Mesendoderm (in vitro differentiated cells): Measurements from ENCODE around the gene POP7.

Experiments used
- DNase-seq: peaks from one replicate; pipeline ENCODE4 v3.0.0; 2013
- H2AK5ac ChIP-seq: 2 replicates; pipeline ENCODE4 v1.6.1; 2013; ENCODE audit warnings: low read length, inconsistent platforms
- H2BK120ac ChIP-seq: 2 replicates; pipeline ENCODE4 v1.6.1; 2013; ENCODE audit warnings: low read depth, mild to moderate bottlenecking, low read length, moderate library complexity, mixed read lengths
- H2BK15ac ChIP-seq: replicated peaks from 2 replicates; pipeline ENCODE4 v1.6.1; 2013; ENCODE audit warnings: low read depth, mild to moderate bottlenecking, moderate library complexity
- H2BK5ac ChIP-seq: 2 replicates; pipeline ENCODE4 v1.6.1; 2013; ENCODE audit warnings: low read length, inconsistent platforms
- H3K18ac ChIP-seq: 2 replicates; pipeline ENCODE4 v1.6.1; 2013; ENCODE audit warnings: mild to moderate bottlenecking, low read length, mixed read lengths
- H3K23ac ChIP-seq: one replicate; pipeline ENCODE4 v1.6.1; 2013; ENCODE audit warnings: low read length
- H3K27ac ChIP-seq: 2 replicates; pipeline ENCODE4 v1.5.1; 2013; ENCODE audit warnings: low read depth, mild to moderate bottlenecking, inconsistent platforms, low read length, moderate library complexity
- H3K27me3 ChIP-seq: 2 replicates; pipeline ENCODE4 v1.6.1; 2013; ENCODE audit warnings: low read length, control low read depth, mild to moderate bottlenecking, inconsistent platforms; ENCODE audit not compliant: insufficient read depth, poor library complexity
- H3K36me3 ChIP-seq: 2 replicates; pipeline ENCODE4 v1.6.1; 2013; ENCODE audit warnings: low read length, inconsistent platforms; ENCODE audit not compliant: control insufficient read depth, insufficient read depth
- H3K4ac ChIP-seq: one replicate; pipeline ENCODE4 v1.6.1; 2013; ENCODE audit warnings: low read depth, mild to moderate bottlenecking, low read length, moderate library complexity
- H3K4me1 ChIP-seq: 2 replicates; pipeline ENCODE4 v1.6.1; 2013; ENCODE audit warnings: low read depth, low read length, inconsistent platforms; ENCODE audit not compliant: control insufficient read depth
- H3K4me2 ChIP-seq: 2 replicates; pipeline ENCODE4 v1.6.1; 2013; ENCODE audit warnings: low read length
- H3K4me3 ChIP-seq: 2 replicates; pipeline ENCODE4 v1.5.1; 2013; ENCODE audit warnings: mild to moderate bottlenecking, low read length
- H3K56ac ChIP-seq: one replicate; pipeline ENCODE4 v1.6.1; 2013; ENCODE audit warnings: low read length
- H3K79me1 ChIP-seq: 2 replicates; pipeline ENCODE4 v1.6.1; 2013; ENCODE audit warnings: low read length, inconsistent platforms
- H3K79me2 ChIP-seq: 2 replicates; pipeline ENCODE4 v1.6.1; 2013; ENCODE audit warnings: mild to moderate bottlenecking, low read length; ENCODE audit not compliant: control insufficient read depth, insufficient read depth
- H3K9ac ChIP-seq: 2 replicates; pipeline ENCODE4 v1.6.1; 2013; ENCODE audit warnings: low read length, inconsistent platforms
- H4K5ac ChIP-seq: one replicate; pipeline ENCODE4 v1.6.1; 2013; ENCODE audit warnings: low read length
- H4K8ac ChIP-seq: one replicate; pipeline ENCODE4 v1.6.1; 2013; ENCODE audit warnings: low read depth, mild to moderate bottlenecking, control low read depth, low read length, moderate library complexity
- WGBS: extraction: QIAGEN DNeasy Blood & Tissue Kit; methylation state at CpG from one replicate; pipeline ENCODE4 v1.1.7; 2013; ENCODE audit warnings: low lambda C conversion rate, missing lambda C conversion rate; ENCODE audit not compliant: insufficient coverage; ENCODE audit errors: extremely low coverage; 5-methylcytosine and 5-hydroxymethylcytosine counted together

Gene POP7

GRCh38 chr7:100685631-100686145 is 20.2 kb upstream of the POP7 start:
- DNase-seq = no peak
- H3K4ac ChIP-seq = no peak overlapping the region
- H3K4me1 ChIP-seq = no peaks in the 10 kb centered on the region
- H2BK15ac ChIP-seq = no peak overlapping the region
- H3K4me2 ChIP-seq = no peak overlapping the region
- no peak overlapping the region for H3K9ac ChIP-seq
- H3K36me3 ChIP-seq = peaks cover 15% of the 10 kb centered on the region
- no peak overlapping the region for H2BK5ac ChIP-seq
- no peak overlapping the region for H3K18ac ChIP-seq
- no peak overlapping the region for H4K5ac ChIP-seq
- no CpG with 5 or more reads among the region's 17 CpGs for WGBS
- no peak overlapping the region for H2BK120ac ChIP-seq
- H3K79me2 ChIP-seq = peaks cover 19% of the 10 kb centered on the region
- no peak overlapping the region for H3K4me3 ChIP-seq
- peaks cover 11% of the 10 kb centered on the region for H3K79me1 ChIP-seq
- no peak overlapping the region for H3K23ac ChIP-seq
- no peak overlapping the region for H3K56ac ChIP-seq
- no peak overlapping the region for H2AK5ac ChIP-seq
- no peak overlapping the region for H3K27ac ChIP-seq
- H4K8ac ChIP-seq = no peak overlapping the region
- no peaks in the 10 kb centered on the region for H3K27me3 ChIP-seq

GRCh38 chr7:100686201-100686821 is 19.6 kb upstream of the POP7 start:
- Histone ChIP-seq H3K4me1 (no peaks in the 10 kb centered on the region), H3K36me3 (peaks cover 15% of the 10 kb centered on the region), H3K23ac (no peak overlapping the region), H3K27me3 (no peaks in the 10 kb centered on the region), H2BK15ac (no peak overlapping the region), H3K56ac (no peak overlapping the region), H4K8ac (no peak overlapping the region), H3K18ac (no peak overlapping the region), H4K5ac (no peak overlapping the region), H3K79me1 (peaks cover 16% of the 10 kb centered on the region), H3K9ac (no peak overlapping the region), H2AK5ac (no peak overlapping the region), H2BK5ac (no peak overlapping the region), H3K4me2 (no peak overlapping the region), H3K4me3 (no peak overlapping the region), H2BK120ac (no peak overlapping the region), H3K79me2 (peaks cover 26% of the 10 kb centered on the region), H3K27ac (no peak overlapping the region), H3K4ac (no peak overlapping the region)
- DNase-seq = no peak
- WGBS = no CpG with 5 or more reads among the region's 33 CpGs

- Histone ChIP-seq H3K27me3 (no peaks in the 10 kb centered on the region), H3K23ac (no peak overlapping the region), H2BK5ac (no peak overlapping the region), H3K79me2 (peaks cover 28% of the 10 kb centered on the region), H3K4ac (no peak overlapping the region), H3K36me3 (peaks cover 15% of the 10 kb centered on the region), H3K27ac (no peak overlapping the region), H3K56ac (no peak overlapping the region), H3K4me3 (no peak overlapping the region), H3K18ac (no peak overlapping the region), H3K9ac (no peak overlapping the region), H2BK15ac (no peak overlapping the region), H3K4me2 (no peak overlapping the region), H3K4me1 (no peaks in the 10 kb centered on the region), H2BK120ac (no peak overlapping the region), H2AK5ac (no peak overlapping the region), H3K79me1 (peaks cover 17% of the 10 kb centered on the region), H4K5ac (no peak overlapping the region), H4K8ac (no peak overlapping the region)
- no CpG with 5 or more reads among the region's 17 CpGs for WGBS
- DNase-seq = no peak
Measured at GRCh38 chr7:100686822-100687211, 19.1 kb upstream of the POP7 start.

GRCh38 chr7:100687261-100687660 is 18.7 kb upstream of the POP7 start:
- no peak overlapping the region for H2BK15ac ChIP-seq
- peaks cover 32% of the 10 kb centered on the region for H3K79me2 ChIP-seq
- peaks cover 20% of the 10 kb centered on the region for H3K79me1 ChIP-seq
- no peak overlapping the region for H4K5ac ChIP-seq
- no peak overlapping the region for H3K9ac ChIP-seq
- no peak overlapping the region for H4K8ac ChIP-seq
- DNase-seq = no peak
- H3K27me3 ChIP-seq = no peaks in the 10 kb centered on the region
- WGBS = no CpG with 5 or more reads among the region's 22 CpGs
- H3K27ac ChIP-seq = no peak overlapping the region
- no peak overlapping the region for H3K4me3 ChIP-seq
- H3K4me2 ChIP-seq = no peak overlapping the region
- no peak overlapping the region for H2AK5ac ChIP-seq
- peaks cover 15% of the 10 kb centered on the region for H3K36me3 ChIP-seq
- no peak overlapping the region for H2BK5ac ChIP-seq
- H2BK120ac ChIP-seq = no peak overlapping the region
- no peak overlapping the region for H3K23ac ChIP-seq
- no peak overlapping the region for H3K4ac ChIP-seq
- H3K56ac ChIP-seq = no peak overlapping the region
- peaks cover under 1% of the 10 kb centered on the region for H3K4me1 ChIP-seq
- H3K18ac ChIP-seq = no peak overlapping the region

GRCh38 chr7:100687751-100688300 is 18.1 kb upstream of the POP7 start:
- WGBS = no CpG with 5 or more reads among the region's 25 CpGs

More at GRCh38 chr7:100687751-100688300, 18.1 kb upstream of the POP7 start:
- Histone ChIP-seq H3K36me3 (peaks cover 13% of the 10 kb centered on the region), H3K27me3 (no peaks in the 10 kb centered on the region), H3K4me1 (peaks cover 5% of the 10 kb centered on the region), H3K79me1 (peaks cover 24% of the 10 kb centered on the region), H3K18ac (no peak overlapping the region), H2AK5ac (no peak overlapping the region), H3K4me3 (no peak overlapping the region), H4K5ac (no peak overlapping the region), H3K23ac (no peak overlapping the region), H3K9ac (no peak overlapping the region), H2BK120ac (no peak overlapping the region), H2BK5ac (no peak overlapping the region), H3K56ac (no peak overlapping the region), H3K79me2 (peaks cover 38% of the 10 kb centered on the region), H3K4me2 (no peak overlapping the region), H3K4ac (no peak overlapping the region), H2BK15ac (no peak overlapping the region), H3K27ac (no peak overlapping the region), H4K8ac (no peak overlapping the region)
- no peak for DNase-seq
